Retinal pigment epithelial cell (primary cell): ENCODE data around the gene ADAMTS19.

ENCODE experiments used
- DNase-seq: peaks from one replicate; pipeline ENCODE4 v3.0.0-alpha.2; 2010; ENCODE audit warnings: low read depth
- H3K4me3 ChIP-seq: 2 replicates; pipeline ENCODE4 v1.5.1; 2011; ENCODE audit warnings: mild to moderate bottlenecking, low read length, control low read depth, moderate library complexity
- TF ChIP-seq, protein P1 (sequence below): conservative IDR thresholded peaks from 2 replicates; pipeline ENCODE4 v1.5.1; 2011; ENCODE audit warnings: low read depth, low read length, control low read depth, inconsistent platforms

Gene ADAMTS19

DNA sequence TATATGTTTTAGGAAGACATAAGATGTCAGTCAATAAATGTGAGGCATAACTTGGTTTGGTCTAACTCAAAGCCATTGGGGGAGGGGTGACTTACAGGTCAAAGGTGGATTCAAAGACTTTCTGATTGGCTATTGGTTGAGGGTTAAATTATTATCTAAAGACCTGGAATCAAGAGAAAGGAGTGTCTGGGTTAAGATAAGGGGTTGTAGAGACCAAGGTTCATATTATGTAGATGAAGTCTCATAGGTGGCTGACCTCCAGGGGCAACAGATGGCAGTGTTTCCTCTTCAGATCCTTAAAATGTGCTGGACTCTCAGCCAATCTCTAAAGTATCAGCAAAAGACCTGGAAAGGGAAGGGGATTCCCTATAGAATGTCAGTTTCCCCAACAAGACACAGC, 236.5 kb downstream of the ADAMTS19 start:
- no peak for DNase-seq
- TF ChIP-seq, protein P1, sequence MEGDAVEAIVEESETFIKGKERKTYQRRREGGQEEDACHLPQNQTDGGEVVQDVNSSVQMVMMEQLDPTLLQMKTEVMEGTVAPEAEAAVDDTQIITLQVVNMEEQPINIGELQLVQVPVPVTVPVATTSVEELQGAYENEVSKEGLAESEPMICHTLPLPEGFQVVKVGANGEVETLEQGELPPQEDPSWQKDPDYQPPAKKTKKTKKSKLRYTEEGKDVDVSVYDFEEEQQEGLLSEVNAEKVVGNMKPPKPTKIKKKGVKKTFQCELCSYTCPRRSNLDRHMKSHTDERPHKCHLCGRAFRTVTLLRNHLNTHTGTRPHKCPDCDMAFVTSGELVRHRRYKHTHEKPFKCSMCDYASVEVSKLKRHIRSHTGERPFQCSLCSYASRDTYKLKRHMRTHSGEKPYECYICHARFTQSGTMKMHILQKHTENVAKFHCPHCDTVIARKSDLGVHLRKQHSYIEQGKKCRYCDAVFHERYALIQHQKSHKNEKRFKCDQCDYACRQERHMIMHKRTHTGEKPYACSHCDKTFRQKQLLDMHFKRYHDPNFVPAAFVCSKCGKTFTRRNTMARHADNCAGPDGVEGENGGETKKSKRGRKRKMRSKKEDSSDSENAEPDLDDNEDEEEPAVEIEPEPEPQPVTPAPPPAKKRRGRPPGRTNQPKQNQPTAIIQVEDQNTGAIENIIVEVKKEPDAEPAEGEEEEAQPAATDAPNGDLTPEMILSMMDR = no peak
- no peak overlapping the region for H3K4me3 ChIP-seq

DNA sequence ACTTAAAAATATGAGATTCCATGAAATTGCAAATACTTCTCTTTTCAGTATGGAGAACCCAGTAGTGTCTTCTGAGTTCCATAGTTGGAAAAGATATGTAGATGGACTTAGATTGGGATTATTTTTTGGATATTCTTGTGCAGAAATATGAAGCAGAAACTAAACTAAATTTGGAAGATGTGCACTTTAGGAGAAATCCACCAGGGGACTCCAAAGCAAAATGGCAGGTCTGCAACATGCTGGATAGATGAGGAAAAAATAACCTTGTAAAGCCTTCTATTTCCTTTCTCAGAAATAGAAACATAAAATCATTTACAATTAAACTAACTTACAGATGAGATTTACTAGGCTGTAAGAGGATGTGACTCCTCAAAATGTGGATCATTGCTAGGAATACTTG, 238.6 kb downstream of the ADAMTS19 start:
- TF ChIP-seq, protein P1 = peak; percentile 38
- no peak overlapping the region for H3K4me3 ChIP-seq
- no peak for DNase-seq

DNA sequence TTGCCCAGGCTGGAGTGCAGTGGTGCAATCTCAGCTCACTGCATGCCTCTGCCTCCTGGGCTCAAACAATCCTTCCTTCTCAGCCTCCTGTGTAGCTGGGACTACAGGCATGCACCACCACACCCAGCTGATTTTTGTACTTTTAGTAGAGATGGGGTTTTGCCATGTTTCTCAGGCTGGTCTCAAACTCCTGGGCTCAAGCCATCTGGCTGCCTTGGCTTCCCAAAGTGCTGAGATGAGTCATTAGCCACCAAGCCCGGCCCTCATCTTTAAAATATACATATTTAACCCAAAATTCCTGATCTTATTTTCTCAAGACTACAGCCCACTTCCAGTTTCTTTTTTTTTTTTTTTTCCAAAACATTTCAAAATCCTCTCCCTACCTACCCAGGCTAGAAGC, 256.1 kb downstream of the ADAMTS19 start:
- TF ChIP-seq, protein P1 = no peak
- DNase-seq = no peak
- no peak overlapping the region for H3K4me3 ChIP-seq

DNA sequence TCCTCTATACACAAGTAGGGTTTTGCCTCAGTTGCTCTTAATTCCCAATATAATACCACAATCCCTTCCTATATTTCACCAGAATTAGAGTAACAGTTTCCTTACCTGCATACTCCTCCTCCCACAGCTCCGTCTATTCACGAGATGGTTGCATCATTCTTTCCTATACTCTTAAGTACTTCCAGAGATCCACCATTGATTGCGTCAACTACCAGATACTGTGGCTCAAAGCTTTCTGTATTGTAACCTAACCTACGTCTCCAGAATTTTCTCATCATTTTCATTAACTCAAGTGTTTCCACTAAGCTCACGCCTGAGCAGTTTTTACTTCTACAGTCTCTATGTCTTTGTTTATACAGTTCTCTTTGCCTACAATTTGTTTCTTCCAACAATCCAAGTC, 256.6 kb downstream of the ADAMTS19 start:
- no peak overlapping the region for H3K4me3 ChIP-seq
- TF ChIP-seq, protein P1 = no peak
- DNase-seq = no peak

DNA sequence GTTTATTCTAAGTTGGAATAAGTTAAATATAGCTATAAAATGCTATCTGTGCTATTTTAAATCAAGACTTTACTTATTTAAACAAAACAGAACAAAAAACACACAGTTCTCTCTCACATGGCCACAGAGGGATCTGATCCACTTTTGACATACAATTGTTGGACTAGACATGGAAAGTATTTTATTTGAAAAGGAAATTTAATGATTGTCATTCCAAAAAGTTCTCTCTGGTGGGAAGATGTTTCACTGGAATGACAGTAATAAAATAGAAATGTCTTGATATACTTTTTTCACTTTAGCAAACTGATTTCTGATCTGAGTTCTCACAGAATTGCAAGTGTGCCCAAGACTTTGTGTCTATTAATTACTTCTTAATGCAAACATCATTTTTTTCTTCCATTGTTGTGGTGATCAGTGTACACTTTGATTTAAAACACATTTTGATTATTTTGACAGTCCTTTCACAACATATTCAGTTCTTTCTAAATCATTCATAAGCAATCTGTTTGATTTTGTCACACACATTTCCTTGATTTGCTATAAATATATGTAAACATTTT, 257.7 kb downstream of the ADAMTS19 start:
- no peak overlapping the region for H3K4me3 ChIP-seq
- DNase-seq = no peak
- TF ChIP-seq, protein P1 = no peak

DNA sequence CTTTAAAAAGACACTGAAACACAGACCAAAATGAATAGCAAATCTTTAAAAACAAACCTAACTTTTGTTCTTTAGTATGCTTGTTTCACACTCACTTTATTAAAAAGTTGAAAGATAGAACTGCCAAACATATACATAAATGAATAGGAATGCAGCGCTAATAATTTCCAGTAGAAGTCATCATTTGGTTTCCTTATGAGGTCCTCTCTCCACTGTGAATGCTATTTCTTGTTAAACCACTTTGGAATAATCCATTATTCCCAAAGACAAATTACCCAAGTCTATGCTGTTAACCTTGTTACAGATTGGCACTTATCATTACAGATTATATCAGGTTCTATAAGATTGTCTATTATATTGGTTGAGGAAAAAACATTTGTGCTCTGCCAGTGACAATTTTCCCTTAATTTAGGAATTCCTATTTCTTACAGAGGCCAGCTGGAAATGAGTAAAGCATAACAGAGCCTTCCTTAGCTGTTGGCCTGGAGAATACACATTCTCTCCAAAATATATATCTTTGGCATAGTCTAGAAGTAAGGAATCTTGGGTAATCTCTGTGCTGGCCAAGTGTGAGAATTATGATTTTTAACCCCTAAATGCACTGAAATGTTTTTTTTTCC, 258.5 kb downstream of the ADAMTS19 start:
- H3K4me3 ChIP-seq = no peak overlapping the region
- no peak for DNase-seq
- TF ChIP-seq, protein P1 = no peak

DNA sequence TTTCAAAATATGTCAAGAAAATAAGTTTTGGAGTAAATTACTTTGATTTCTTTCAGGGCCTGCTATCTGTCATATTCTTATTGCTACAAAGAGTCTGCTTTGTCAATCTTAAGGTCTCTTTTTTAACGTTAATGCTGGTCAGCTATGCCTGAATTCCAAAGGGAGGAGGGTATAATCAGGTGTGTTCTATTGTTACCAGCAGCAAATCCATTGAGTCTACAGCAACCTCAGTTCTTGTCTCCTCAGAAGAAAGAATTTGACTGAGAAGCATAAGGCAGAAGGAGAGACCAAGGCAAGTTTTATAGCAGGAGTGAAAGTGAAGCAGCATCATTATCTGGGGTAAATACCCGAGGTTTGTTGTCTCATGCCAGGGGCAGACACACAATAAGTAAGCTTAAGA, 264.1 kb downstream of the ADAMTS19 start:
- H3K4me3 ChIP-seq = no peak overlapping the region
- DNase-seq = no peak

More for the DNA sequence above, 264.1 kb downstream of the ADAMTS19 start:
- TF ChIP-seq, protein P1 = no peak
